Purkinje cell (primary cell): ENCODE measurements around the gene SPPL2A. TPM values are rescaled to one million over a fixed set of nuclear protein-coding genes. Genes with fewer than 3 reads are reported as not detected.

Experiments used
- polyA plus RNA-seq: library from polyadenylated mRNA; unstranded; fragments of >200 nt; fragmentation: Nextera tagmentation; gene quantifications from 2 replicates; pipeline ENCODE4 v1.2.1, GENCODE V29; 2014

The SPPL2A gene, protein sequence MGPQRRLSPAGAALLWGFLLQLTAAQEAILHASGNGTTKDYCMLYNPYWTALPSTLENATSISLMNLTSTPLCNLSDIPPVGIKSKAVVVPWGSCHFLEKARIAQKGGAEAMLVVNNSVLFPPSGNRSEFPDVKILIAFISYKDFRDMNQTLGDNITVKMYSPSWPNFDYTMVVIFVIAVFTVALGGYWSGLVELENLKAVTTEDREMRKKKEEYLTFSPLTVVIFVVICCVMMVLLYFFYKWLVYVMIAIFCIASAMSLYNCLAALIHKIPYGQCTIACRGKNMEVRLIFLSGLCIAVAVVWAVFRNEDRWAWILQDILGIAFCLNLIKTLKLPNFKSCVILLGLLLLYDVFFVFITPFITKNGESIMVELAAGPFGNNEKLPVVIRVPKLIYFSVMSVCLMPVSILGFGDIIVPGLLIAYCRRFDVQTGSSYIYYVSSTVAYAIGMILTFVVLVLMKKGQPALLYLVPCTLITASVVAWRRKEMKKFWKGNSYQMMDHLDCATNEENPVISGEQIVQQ
- polyA plus RNA-seq, result 9.2 and 17.1 TPM in 2 replicates

DNA sequence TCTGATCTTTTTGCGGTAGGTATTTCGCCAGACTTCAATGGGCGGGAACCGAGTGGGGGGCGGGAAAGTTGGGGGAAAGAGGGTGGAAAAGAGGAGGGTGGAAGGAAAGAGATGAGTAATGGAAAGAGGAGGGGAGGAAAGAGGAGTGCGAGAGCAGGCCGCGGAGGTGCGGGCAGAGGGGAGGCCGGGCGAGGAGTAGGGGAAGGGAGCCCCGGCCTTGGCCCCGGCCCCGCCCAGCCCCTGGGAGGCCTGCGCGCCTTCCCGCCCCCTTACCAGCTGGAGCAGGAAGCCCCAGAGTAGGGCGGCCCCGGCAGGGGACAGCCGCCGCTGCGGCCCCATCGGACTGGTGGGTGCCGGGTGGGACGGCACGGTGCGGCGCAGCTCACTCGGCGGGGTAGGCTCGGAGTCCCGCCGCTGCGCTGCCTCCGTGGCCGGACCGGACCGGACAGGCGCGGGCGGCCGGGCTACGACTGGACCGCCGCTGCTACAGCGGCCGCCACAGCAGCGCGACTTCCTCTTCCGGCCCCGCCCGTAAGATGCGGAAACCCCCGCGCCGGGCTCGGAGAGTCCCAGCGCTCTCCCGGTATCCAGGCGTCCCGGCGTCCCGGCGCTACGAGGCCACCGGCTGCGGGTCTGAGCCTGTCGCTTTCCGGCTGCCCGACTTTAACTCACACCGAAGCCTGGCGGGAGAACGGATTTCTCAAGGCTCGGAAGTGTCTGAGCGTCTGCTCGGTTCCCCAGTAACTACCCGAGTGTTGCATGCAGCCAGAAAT, at the start of gene SPPL2A:
Gene SPPL2A (minus strand): TSS at position 512 of the 773 bp plus-strand sequence. CDS start 173 bp downstream, at position 339.

DNA sequence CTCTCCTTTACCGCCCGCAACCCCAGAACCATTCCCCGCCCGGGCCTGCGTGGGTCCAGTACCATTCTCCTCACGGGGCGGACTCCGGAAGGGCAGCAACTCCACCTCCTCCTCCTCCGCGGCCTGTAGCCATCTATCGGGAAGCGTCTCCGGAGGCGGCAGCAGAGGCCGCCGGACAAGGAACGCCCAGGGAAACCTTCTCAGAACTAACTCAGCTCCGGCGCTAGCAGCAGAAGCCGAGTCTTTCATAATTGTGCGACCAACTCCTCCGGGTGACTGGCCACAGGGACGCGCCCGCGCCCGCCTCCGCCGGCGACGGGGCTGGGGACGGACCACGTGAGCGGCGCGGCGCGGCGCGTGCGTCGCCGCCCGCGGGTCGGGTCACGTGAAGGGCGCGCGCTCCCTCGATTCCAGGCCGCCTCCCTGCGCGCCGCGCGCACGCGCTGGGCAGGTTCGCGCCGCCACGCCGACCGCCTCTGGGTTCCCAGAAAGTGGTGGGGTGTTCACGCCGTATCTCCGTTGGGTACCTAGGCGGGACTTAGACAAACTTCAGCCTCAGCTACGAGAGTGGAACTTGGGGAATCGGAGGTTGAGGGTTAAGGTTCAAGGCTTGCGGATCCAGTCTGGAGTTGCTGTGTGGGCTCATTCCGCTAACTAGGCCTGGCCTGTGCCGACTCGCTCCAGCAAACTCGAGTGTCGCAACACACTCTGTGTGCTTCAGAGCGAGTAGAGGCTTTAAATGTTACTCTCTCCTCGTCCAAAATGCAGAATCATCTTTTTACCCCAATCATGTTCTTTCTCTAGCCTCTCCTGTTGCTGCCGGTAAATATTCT, 78.8 kb downstream of the SPPL2A start, which contains the start of gene TRPM7:
Gene TRPM7 (minus strand): TSS at position 329 of the 833 bp plus-strand sequence. CDS start 264 bp downstream, at position 65.

Other genes with a start within 250 kb of the SPPL2A start
- gene USP50, start 219.0 kb downstream of the SPPL2A start, polyA plus RNA-seq, result 17.1 and 18.8 TPM in 2 replicates
- gene TRPM7, start 78.9 kb downstream of the SPPL2A start, polyA plus RNA-seq, result 3.1 and 5.0 TPM in 2 replicates
- gene AP4E1, start 143.0 kb upstream of the SPPL2A start, polyA plus RNA-seq, result 0.24 and 0.91 TPM in 2 replicates